ENCODE results near the gene STX18.

Gene STX18

DNA sequence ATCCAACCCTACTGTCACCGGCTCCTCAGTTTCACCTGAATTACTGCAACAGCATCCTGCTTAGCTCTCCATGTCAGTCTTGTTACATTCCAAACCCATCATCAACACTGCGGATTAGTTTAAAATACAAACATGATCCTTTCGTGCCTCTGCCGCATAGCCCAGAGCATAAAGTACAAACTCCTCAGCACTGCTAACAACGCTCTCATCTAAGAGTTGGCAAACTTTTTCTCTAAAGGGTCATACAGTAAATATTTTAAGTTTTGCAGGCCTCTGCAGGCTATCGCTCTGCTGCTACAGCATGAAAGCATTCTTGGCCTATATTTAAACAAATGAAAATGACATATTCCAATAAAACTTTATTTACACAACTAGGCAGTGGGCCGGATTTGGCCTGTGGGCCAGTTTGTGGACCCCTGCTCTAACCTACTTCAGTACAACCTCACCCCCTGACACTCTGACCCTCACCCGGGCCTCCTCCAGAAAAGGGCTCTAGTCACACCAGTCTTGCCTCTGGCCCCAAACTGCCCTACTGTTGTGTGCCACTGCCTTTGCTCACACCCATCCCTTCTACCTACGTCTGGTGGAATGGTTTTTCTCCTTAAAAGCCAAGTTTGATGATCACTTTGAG lies 7.2 kb downstream of the STX18 start:
- no peak overlapping the region for H3K4me3 Mint-ChIP-seq
- no peaks in the 10 kb centered on the region for H3K27me3 Mint-ChIP-seq (ENCODE audit: low read depth, poor library complexity)
- H3K9me3 Mint-ChIP-seq = no peaks in the 10 kb centered on the region
- TF ChIP-seq, protein P1, sequence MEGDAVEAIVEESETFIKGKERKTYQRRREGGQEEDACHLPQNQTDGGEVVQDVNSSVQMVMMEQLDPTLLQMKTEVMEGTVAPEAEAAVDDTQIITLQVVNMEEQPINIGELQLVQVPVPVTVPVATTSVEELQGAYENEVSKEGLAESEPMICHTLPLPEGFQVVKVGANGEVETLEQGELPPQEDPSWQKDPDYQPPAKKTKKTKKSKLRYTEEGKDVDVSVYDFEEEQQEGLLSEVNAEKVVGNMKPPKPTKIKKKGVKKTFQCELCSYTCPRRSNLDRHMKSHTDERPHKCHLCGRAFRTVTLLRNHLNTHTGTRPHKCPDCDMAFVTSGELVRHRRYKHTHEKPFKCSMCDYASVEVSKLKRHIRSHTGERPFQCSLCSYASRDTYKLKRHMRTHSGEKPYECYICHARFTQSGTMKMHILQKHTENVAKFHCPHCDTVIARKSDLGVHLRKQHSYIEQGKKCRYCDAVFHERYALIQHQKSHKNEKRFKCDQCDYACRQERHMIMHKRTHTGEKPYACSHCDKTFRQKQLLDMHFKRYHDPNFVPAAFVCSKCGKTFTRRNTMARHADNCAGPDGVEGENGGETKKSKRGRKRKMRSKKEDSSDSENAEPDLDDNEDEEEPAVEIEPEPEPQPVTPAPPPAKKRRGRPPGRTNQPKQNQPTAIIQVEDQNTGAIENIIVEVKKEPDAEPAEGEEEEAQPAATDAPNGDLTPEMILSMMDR (IDR thresholded peaks at IDR 0.05) = no peak
- H3K36me3 Mint-ChIP-seq (ENCODE audit: low read depth) = no peaks in the 10 kb centered on the region
- peaks cover 4% of the 10 kb centered on the region for H3K4me1 Mint-ChIP-seq
- no peak for DNase-seq
- H3K27ac Mint-ChIP-seq = no peak overlapping the region

DNA sequence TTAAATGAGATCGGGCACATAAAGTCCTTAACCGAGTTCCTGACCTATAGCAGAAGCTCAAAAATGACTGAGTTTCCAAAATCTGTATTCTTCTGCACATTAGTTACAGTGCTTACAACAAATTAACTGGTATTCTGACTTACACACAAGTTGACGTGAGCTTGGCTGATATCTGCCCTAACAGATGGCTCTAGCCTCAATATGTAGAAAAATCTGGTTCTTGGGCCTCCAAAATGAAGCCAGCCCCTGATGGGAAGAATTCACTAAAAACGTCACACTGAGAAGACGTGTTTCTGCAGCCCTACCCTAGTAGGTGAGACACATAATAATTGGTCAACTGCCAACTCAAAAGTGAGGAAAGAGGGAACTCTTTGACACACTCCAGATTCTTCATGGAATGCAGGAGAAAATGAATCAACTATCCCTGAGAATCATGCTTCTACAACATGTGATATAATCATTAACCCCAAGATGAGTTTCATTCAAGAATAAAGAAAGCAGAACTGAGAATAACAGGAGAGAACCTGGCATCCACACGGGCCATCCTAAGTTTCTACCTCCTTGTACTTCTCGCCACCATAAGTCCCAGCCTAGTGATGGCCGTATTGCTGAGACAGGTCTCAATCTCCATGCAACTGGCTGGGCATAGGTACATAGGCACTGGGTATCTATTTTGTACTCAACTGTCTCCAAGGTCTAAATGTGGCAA lies 8.2 kb downstream of the STX18 start:
- no peaks in the 10 kb centered on the region for H3K9me3 Mint-ChIP-seq
- H3K36me3 Mint-ChIP-seq (ENCODE audit: low read depth) = no peaks in the 10 kb centered on the region
- no peak overlapping the region for H3K4me3 Mint-ChIP-seq
- TF ChIP-seq, protein P1 (IDR thresholded peaks at IDR 0.05) = no peak
- H3K4me1 Mint-ChIP-seq = no peaks in the 10 kb centered on the region
- no peak for DNase-seq
- no peaks in the 10 kb centered on the region for H3K27me3 Mint-ChIP-seq (ENCODE audit: low read depth, poor library complexity)
- H3K27ac Mint-ChIP-seq = no peak overlapping the region

DNA sequence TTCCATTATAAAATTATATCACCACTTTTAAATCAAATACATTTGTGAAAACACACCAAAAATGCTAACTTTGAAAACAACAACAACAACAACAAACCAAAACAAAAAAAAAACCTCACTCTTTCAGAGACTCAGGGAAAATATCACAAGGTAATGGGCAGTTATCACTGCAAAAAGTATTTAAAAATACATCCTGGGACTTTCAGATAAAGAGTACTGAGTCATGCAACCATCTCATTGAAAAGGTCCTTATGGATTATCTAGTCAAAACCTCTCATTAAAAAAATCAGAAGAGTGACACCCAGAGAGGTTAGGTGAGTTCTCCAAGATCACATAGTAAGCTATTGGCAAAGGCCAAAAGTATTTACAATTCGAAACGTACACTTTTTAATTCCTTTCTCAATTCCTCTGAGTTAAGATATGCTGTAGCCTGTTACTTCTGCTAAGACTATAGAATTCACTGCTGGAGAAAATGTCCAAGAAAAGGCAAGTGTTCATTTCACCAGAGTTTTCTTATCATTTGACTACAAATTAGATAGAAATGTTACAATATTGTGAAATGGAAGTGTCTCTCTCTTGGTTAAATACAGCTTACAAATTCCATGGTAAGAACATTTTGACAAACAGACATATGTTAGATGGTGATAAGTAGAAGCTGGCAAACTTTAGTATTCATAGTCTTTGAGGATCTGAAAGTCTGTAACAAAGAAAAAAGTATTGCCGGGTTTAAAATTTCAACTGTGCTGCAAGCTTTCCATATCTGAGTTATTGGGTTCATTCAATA lies 9.3 kb downstream of the STX18 start:
- TF ChIP-seq, protein P1 (IDR thresholded peaks at IDR 0.05) = no peak
- Mint-ChIP-seq H3K4me1 (no peaks in the 10 kb centered on the region), H3K27me3 (ENCODE audit: low read depth, poor library complexity) (no peaks in the 10 kb centered on the region), H3K4me3 (no peak overlapping the region), H3K27ac (no peak overlapping the region), H3K9me3 (no peaks in the 10 kb centered on the region), H3K36me3 (ENCODE audit: low read depth) (no peaks in the 10 kb centered on the region)
- DNase-seq = no peak

DNA sequence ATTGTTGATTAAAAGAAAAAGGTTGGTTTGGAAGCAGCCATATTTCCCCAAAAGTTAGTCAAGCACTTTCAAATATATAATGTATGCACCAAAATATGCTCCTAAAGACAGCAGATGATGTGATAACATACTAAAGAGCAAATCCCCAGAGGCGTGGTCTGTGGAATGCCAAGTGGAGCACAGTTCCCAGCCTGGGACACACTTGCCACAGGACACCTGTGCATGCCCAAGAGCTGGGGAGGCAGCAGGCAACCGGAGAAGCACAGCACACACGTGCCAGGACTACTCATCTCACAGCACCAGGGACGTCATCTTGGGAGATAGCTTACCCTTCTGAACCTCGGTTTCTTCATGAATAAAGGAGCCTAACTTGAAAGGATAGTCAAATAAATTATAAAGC lies 12.5 kb downstream of the STX18 start:
- TF ChIP-seq, protein P1 (IDR thresholded peaks at IDR 0.05) = no peak
- Mint-ChIP-seq H3K27me3 (ENCODE audit: low read depth, poor library complexity) (no peaks in the 10 kb centered on the region), H3K9me3 (no peaks in the 10 kb centered on the region), H3K4me1 (peaks cover 20% of the 10 kb centered on the region), H3K27ac (no peak overlapping the region), H3K4me3 (no peak overlapping the region), H3K36me3 (ENCODE audit: low read depth) (no peaks in the 10 kb centered on the region)
- no peak for DNase-seq

DNA sequence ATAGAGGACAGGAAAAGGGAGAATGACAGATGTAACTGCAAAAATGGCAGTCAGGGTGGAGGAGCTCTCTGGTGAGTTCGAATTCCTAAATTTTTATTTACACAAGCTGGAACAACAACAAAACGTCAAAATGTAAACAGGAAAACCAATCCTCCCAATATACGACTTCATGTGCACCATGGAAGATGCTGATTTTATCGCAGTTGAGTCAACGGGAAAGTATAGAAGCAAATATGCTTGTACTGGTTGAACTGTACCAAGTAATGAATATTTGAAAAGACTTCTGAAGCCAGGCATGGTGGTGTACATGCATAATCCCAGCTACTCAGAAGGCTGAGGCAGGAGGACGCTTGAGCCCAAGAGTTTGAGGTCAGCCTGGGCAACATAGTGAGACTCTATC lies 15.4 kb downstream of the STX18 start:
- H3K36me3 Mint-ChIP-seq (ENCODE audit: low read depth) = no peaks in the 10 kb centered on the region
- peaks cover 34% of the 10 kb centered on the region for H3K4me1 Mint-ChIP-seq
- H3K4me3 Mint-ChIP-seq = no peak overlapping the region
- H3K9me3 Mint-ChIP-seq = no peaks in the 10 kb centered on the region
- no peak for DNase-seq
- no peaks in the 10 kb centered on the region for H3K27me3 Mint-ChIP-seq (ENCODE audit: low read depth, poor library complexity)
- H3K27ac Mint-ChIP-seq = no peak overlapping the region
- TF ChIP-seq, protein P1 (IDR thresholded peaks at IDR 0.05) = no peak

All from nephron progenitor cell (in vitro differentiated cells).